C1 segment of cervical spinal cord (tissue), 14 donors: Measurements from ENCODE around the gene HSD17B8.

Experiments
- DNase-seq, 14 donors: peaks; one replicate each; lab custom pipeline; 2025; lab: John Stamatoyannopoulos, UW

Gene HSD17B8

DNA sequence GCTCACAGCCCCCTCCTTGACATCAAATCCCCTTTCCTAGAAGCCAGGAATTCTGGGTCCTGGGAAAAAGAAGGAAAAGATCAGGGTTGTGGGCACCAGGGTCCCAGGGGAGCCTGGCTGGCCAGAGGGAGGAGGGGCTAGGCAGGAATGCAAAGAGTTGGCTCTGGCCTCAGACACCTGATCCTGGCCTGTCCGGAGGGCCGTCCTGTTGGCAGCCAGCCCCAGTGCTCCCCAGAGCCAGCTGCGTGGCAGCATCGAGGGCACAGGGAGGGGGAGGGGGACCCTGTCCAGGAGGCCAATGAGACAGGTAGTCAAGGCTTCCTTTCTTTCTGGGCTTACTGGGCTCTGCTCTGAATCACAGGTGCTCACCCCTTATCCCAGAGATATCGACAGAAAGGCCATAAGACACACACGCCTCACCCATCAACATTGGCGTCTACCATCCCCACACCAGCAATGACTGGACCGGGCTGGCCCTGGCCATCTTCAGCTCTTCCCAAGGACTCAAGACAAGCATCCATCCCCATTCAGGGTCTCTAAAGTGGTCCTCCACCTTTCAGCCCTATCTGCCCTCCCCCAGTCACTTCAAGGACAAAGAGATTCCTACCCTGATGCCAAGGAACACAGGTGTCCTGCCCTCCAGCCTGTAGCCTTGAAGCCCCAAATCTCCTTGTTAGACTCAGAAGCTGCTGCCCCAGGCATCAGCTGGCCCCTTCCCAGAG, 12.9 kb upstream of the HSD17B8 start:
- no peak for DNase-seq

DNA sequence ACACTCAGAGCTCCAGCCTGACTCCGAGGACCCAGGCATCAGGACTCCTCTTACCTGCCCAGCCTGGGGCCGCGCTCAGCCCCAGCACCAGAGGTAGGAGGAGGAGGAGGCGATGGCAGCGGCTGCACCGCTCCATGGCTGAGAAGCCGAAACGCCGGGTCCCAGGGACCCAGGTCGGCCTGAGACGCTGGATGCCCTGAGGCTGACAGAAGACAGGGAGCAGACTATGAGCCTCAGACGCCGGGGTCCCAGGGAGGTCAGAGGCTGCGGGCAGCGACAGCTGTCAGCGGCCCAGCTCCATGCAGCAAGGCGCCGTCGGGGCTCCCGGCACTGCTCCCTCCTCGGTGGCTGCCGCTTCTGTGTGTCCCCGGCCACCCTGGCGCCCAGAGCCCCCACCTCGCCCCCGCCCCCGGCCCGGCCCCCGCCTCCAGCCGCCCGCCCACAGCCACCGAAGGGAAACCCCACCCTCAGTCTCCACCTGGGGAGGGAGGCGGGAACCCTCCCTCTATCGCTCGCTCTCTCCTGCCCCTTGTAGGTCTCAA, 12.3 kb upstream of the HSD17B8 start, which contains the start of gene COL11A2:
Gene COL11A2, minus strand, starts transcription at position 363 of the 542 bp plus-strand sequence. Its CDS starts 227 bp downstream, at position 136.
- no peak for DNase-seq

DNA sequence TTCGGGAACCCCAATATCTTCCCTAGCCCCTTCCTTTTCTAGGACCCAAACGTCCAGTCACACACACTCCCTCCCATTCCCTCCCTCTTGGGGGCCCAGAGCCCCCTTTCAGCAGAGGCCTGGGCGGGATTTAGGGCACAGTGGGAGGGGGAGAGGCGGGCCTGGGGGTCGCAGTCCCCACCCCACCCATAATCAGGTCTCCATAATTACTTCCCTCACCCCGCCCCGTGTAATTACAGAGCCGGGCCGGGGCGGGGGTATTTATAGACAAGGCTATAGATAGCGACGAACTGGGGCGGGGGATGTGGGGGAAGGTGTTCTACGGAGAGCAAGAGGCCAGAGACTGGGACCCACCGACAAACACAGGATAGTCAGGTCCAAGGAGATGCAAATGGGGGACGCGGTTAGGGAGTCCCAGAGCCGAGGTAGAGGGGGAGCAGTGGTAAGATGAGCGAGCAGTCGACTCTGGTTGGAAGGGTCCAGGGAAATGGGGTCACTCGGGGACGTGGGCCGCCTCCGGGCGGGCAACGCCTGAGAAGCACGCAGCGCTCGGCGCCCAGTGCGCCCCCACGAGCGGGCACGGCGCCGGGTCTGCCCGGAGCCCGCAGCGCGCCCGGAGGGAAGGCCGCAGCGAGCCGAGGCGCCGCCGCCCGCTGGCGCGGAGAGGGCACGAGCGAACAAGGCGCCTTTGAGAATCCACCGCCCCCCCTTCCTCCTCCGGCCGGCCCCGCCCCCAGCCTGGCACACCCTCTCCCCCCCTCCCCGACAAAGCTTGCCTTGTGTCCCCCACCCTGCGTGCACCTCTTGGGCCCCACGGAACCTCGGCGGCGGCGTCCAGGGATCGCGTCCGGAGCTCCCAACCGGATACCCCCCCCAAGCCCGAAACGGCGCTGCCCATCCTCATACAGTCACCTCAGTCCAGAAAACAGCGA, 11.5 kb upstream of the HSD17B8 start:
- peak in 12 of 14 donors; percentile 29 to 84 (median 64) for DNase-seq

DNA sequence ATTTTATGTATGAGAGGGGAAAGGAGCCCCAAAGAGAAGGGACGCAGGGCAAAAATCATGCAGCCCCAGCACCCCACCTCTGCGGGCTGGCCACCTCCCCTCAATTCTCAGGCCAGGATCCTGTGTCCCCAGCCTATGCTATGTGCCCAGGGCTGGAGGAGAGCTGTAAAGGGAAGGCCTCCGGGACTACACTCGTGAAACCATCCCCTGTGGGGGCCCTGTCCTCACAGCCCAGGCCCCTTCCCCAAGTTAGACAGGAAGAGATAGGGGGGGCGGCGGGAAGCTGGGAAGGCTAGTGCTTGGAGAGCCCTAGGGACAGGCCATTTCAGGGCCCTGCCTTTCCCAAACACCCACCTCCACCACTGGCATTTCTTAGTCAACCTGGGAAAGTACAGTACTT, 10.8 kb upstream of the HSD17B8 start:
- DNase-seq: peak in 2 of 14 donors; percentile 49 to 64

DNA sequence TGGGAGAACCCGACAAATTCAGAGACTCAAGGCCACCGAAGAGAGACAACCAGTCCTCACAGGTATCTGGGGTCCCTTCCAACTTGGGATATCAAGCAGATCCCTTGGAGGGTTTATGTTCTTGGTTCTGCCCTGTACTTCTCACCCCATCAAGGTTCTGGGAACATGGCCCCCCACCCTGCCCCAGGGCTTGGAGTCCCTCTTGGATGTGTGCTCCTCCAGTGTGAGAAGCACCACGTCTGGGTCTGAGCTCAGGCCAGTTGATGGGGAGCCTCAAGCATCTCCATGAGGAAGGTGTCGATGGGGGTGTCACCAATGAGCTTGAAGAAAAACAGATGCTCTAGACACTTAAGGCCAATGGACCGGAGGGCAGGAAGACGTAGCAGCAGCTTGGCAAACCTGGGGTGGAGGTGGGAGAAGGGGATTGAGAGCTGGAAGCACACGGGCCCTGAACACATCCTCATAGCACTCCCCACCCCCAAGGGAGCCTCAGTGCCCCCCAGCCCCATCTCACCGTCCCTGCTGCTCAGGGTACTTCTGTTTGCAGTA, 9.9 kb upstream of the HSD17B8 start:
- no peak for DNase-seq

DNA sequence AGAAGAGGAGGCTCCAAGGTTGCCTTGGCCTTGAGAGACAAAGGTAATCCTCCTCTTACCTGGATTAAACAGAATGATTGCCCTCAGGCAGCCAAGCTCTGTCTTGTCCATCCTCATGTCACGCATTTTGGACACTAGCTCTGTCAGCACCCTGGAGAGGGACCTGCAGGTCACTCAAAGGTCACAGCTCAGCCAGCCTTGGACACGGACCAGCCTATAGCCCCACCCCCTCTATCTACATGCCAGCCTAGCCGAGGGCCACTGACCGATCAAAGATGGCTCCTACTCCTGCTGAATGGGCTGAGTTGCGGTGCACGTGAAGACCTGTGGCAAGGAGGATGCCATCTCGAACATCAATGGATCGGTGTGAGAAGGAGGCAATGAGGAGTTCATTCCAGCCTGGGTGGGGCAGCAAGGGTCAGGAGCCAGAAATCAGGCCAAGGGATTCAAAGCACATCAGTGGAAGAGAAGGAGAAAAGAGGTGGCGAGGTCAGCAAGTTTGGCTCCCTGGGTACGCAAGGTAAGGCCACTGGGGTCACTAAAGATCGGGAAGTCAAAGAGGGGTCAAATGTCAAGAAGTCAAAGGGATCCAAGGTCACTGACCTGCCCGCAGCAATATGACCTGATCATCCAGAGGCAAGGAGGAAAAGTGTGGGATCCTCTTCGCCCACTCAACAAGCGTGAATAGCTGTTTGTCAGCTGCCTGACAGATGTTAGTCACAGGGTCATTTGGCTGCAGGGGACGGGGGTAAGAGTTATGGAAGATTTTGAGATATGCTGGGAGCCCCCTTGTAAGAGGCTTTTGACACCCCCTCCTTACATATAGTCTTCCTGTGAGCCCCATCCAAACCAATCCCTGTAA, 8.9 kb upstream of the HSD17B8 start:
- DNase-seq: no peak

DNA sequence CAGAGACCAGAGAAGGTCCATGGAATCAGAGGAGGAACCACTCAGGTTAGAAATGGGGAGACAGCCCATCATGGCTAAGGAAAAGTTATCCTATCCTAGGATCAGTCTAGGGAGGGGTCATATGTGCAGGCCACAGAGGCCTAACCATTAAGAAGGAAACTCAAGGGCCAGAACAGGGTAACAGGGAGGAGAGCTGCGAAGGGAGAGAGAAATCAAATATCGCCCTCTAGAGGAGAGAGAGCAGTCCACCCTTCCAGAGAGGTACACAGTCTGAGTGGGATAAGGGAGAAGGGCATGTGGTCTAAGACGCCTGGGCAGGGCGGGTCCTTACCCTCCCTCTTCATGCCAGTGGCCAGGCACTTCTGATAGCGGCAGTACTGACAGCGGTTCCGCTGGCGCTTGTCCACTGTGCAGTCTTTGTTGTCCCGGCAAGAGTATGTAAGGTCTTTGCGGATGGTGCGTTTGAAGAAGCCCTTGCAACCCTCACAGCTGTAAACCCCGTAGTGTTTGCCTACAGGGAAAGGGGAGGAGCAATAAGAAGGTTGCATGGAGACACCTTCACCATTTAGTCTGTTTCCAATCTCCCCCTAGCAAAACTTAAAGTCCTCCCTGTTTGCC, 6.9 kb upstream of the HSD17B8 start:
- peak in 6 of 14 donors; percentile 10 to 42 (median 22) for DNase-seq

DNA sequence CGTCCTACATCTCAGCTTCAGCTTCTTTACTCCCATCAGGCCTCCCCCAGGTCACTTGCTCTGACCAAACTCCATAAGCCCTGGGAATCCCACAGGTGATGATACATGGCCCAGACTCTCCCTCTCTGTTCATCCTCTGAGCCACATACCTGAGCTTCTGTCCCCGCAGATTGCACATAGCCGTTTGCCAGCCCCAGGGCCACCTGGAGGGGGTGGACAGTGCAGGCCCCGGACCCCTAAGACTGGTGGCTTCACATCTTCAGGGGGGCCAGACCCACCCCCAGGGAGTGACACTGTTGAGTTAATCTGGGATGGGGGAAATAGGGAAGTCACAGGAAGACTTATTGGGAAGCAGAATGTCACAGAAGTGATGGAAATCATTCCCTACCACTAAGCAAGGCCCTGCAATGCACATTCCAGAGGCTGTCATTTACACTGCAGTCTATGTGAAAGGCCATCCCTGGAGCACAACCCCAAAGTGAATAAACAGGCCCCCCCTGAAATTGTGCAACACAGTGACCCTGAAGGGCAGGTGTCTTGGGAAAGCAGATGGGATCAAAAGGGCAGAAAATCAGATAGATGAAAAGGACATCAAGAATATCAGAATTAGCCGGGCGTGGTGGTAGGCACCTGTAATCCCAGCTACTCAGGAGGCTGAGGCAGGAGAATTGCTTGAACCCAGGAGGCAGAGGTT, 6.1 kb upstream of the HSD17B8 start:
- DNase-seq: no peak

DNA sequence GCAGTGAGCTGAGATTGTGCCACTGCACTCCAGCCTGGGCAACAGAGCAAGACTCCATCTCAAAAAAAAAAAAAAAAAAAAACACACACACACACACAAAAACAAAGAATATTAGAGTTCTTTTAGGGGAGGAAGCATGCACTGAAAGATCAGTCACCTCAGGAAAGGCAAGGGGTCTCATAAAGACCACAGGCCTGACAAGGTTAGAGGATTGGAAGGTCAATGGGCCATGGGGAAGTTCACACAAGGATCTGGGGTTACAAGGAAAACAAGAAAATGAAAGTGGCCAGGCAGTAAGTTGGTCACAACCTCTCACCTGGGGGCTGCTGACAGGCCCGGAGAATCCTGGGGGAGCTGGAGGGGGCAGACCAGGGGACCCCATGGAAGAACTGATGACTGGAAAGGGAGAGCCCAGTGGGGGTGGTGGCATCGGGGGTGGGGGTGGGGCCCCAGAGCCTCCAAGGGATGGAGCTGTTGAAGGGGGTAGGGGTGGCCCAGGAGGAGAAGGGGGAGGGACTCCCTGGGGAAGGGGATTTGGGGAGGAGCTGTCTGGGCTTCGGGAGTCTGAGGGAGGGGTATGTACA, 5.5 kb upstream of the HSD17B8 start:
- no peak for DNase-seq

DNA sequence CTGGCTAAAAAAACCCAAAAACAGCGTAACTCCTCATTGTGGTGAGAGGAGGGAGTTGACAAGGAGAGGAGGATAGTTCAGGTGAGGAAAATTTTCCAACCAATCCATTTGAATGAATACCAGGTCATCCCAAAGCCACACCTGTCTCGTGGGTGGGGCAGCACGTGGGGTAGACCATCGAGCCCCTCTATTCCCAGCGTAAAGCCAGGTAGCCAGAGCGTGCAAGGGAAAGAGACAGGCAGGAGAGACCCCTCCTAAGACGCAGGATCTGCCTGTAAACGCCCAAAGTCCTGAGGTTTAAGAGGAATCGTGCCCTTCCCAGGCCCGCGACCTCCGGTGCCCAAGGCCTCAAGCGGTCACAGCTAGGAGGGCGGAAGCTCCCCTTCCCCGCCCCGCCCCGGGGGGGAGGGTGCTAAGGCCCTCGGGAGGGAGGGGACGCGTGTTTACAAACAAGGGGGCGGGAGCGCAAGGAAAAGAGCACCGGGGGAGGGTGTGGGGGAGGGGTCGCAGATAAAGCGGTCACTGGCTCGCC, 4.7 kb upstream of the HSD17B8 start:
- peak in 1 of 14 donors; percentile 62 for DNase-seq

DNA sequence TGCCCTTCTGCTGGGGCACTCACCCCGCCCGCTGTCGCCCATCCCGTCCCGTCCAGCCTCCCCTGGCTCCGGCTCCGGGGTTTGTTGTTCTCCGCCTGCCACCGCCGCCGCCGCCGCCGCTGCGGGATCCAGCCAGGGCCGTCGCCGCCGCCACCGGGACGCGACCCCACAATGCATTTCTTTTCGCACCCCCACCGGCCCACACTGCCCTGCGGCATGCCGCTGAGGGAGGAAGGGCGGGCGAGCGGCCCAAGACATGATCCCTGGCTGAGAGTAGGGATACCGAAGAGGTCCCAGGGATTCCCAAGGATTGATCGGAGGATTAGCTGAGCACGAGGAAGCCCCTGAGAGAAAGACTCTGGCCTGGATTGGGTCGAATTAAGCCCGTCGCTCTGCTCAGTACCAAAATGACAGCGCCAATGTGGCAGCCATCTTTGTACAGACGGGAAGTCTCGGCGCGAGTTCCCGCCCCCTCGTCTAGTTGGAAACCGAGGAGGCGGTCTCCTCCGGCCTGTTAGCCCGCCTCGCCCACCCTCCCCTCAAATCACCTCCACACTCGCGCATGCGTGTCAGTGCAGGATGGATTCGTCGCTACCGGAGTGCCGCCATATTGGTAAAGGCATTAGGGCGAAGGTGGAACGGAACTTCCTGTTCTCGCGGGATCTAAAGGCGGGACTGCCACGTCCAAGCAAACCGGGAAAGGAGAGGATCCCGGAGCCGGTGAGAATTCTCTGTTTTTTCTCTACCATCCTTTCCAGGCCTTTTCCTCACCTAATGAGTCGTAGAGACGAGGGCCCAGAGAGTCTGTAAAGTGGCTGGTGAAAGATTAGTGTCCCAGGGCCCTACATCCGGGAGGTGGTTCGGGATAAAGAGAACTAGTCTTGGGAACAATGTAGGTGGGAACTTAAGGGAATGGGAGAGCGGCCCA, 4.0 kb upstream of the HSD17B8 start, which contains the start of the genes RXRB and SLC39A7:
Gene RXRB, minus strand, starts transcription at position 447 of the 928 bp plus-strand sequence. Its CDS starts 189 bp downstream, at position 258.
Gene SLC39A7, plus strand, starts transcription at position 649 of the 928 bp plus-strand sequence. CDS start 379 bp downstream, outside the sequence.
- DNase-seq: peak; percentile 86 to 99 (median 96)

DNA sequence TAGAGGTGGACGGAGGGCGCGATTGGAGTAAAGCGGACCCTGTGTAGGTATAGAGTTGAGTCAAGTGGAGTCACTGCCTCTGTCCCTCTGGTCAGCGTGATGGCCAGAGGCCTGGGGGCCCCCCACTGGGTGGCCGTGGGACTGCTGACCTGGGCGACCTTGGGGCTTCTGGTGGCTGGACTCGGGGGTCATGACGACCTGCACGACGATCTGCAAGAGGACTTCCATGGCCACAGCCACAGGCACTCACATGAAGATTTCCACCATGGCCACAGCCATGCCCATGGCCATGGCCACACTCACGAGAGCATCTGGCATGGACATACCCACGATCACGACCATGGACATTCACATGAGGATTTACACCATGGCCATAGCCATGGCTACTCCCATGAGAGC, 3.3 kb upstream of the HSD17B8 start:
- no peak for DNase-seq

DNA sequence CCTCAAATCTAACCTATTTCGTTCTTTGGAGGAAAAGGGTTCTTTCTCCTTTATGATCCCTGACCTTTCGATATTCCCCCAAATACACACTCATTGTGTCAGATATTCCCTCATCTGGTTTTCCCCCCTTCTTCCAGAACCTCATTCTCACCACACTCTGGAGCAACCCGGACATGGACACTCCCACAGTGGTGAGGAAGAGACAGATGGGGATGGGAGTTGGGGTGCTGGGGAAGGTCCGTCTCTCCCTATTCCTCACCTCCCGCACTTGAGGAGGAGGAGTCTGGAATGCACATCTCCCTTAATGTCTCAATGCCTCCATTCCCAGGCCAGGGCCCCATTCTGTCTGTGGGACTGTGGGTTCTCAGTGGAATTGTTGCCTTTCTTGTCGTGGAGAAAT, 2.5 kb upstream of the HSD17B8 start:
- DNase-seq: no peak

DNA sequence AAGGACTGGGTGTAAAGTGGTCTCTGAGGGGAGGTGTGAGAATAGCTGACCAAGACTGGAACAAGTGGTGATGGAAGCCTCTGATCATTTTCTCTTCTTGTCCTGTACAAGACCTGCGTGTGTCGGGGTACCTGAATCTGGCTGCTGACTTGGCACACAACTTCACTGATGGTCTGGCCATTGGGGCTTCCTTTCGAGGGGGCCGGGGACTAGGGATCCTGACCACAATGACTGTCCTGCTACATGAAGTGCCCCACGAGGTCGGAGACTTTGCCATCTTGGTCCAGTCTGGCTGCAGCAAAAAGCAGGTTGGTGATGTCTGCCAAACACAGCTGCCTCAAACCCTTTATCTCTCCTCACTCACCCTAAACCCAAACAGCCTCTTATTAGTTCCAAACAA, 1.7 kb upstream of the HSD17B8 start:
- no peak for DNase-seq

DNA sequence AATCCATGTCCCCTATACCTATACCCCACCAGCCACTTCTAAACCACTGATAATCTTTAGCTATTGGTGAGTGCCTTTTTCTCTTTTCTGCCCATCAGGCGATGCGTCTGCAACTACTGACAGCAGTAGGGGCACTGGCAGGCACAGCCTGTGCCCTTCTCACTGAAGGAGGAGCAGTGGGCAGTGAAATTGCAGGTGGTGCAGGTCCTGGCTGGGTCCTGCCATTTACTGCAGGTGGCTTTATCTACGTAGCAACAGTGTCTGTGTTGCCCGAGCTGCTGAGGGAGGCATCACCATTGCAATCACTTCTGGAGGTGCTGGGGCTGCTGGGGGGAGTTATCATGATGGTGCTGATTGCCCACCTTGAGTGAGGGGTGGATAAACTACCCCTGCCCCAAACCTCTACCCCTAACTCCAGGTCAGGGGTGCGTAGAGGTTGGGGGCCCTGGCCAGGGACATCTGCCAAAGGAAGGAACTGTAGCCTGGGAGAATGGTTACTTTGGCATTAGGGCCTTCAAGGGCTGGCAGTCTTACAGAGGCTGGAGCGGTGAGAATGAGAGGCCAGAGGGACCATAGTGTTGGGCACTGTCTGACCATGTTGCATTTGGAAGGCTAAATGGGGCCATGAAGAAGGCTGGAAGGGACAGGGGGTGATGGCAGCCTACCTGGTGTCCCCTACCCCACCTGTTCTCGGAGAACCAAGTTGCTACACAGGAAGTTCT, 851 bp upstream of the HSD17B8 start:
- DNase-seq: no peak

DNA sequence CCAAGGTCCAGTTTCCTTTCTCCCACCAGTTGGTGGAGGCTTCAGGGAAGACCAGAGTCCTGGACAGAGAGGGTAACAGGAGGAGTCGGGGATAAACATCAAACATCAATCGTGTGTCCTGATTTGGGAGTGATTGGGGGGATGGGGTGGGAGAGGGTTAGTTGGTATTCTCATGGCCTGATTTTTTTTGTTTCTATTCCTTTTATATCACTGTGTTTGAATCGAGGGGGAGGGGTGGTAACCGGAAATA, 365 bp upstream of the HSD17B8 start:
- DNase-seq: no peak

DNA sequence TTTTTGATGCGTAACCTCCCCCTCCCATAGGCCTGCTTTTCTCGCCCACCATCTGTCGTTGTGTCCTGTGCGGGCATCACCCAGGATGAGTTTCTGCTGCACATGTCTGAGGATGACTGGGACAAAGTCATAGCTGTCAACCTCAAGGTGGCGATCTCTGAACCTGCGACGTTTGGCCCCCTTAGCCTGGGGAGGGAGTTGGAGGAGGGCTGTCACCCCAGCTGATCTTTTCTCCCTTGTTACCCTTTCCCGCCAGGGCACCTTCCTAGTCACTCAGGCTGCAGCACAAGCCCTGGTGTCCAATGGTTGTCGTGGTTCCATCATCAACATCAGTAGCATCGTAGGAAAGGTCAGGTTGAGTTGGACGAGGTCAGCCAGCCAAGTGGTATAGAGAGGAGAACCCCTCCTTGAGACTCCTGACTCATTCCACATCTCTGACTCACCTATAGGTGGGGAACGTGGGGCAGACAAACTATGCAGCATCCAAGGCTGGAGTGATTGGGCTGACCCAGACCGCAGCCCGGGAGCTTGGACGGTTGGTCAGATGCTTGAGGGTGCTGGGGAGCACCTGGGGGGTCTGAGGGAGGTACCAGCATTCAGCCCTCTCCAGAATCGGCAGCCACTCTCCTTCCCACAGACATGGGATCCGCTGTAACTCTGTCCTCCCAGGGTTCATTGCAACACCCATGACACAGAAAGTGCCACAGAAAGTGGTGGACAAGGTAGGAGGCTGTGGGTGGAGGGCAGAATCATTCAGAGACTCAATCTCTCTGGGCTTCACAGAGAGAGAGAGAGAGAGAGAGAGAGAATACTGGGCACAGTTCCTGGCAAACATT, 954 bp downstream of the HSD17B8 start:
- DNase-seq: no peak
